ENCODE results near the gene TMEM60.

GRCh38 chr7:77808517-77808916 lies 10.3 kb upstream of the TMEM60 start:
- TF ChIP-seq EP300 (IDR thresholded peaks at IDR 0.05) (no peak), POLR2A (IDR thresholded peaks at IDR 0.05) (no peak)
- TF ChIP-seq, protein P1, sequence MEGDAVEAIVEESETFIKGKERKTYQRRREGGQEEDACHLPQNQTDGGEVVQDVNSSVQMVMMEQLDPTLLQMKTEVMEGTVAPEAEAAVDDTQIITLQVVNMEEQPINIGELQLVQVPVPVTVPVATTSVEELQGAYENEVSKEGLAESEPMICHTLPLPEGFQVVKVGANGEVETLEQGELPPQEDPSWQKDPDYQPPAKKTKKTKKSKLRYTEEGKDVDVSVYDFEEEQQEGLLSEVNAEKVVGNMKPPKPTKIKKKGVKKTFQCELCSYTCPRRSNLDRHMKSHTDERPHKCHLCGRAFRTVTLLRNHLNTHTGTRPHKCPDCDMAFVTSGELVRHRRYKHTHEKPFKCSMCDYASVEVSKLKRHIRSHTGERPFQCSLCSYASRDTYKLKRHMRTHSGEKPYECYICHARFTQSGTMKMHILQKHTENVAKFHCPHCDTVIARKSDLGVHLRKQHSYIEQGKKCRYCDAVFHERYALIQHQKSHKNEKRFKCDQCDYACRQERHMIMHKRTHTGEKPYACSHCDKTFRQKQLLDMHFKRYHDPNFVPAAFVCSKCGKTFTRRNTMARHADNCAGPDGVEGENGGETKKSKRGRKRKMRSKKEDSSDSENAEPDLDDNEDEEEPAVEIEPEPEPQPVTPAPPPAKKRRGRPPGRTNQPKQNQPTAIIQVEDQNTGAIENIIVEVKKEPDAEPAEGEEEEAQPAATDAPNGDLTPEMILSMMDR (IDR thresholded peaks at IDR 0.05), result no peak
